Stimulated activated CD8-positive, alpha-beta memory T cell treated with anti-CD3 and anti-CD28 coated beads, Interleukin-4, amount 100 ng/mL, for 1 hour (primary cell): ENCODE measurements around the gene PAM16.

Source experiments
- DNase-seq, 2 donors: peaks; one replicate each; pipeline ENCODE4 v3.0.0-alpha.2; 2020; ENCODE audit warnings: low read depth in 2 of 2, low spot score in 1 of 2

Gene PAM16

DNA sequence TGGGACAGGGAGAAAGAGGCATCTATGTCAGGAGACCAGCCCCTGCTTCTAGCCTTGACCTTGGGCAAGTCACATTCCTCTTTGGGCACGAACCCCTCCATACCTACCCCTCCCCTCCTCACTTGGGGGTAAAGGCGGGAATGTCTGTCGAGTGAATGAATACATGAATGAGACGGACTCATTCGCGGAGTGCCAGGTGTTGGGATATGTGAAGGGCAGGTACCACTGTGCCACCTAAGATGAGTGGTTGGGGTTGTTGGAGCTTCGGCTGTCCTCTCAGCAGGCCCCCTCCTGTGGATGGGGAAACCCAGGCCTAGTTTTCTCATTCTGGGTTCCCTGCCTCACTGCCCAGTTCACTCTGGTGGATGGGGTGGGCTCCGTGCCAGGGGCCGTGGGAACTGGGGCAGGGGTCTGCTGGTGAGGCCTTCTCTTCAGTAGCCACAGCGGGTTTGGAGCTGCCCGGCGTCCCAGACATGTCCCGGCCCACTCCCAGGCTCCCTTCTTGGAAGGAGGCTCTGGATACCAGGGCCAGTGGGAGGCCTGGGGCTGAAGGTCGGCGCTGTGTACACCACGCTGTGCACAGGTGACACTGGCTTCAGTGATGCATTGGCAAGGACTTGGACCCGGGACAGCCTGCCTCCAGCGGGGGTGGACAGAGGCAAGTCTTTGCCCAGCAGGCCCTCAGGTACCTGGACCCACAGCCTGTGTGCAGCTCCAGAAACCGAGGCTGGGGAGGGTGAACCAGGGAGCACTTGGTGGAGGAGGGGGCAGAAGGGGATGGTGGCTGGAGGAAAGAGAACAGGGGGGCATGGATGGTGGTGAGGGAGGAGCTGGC lies 29.6 kb downstream of the PAM16 start:
- no peak for DNase-seq

DNA sequence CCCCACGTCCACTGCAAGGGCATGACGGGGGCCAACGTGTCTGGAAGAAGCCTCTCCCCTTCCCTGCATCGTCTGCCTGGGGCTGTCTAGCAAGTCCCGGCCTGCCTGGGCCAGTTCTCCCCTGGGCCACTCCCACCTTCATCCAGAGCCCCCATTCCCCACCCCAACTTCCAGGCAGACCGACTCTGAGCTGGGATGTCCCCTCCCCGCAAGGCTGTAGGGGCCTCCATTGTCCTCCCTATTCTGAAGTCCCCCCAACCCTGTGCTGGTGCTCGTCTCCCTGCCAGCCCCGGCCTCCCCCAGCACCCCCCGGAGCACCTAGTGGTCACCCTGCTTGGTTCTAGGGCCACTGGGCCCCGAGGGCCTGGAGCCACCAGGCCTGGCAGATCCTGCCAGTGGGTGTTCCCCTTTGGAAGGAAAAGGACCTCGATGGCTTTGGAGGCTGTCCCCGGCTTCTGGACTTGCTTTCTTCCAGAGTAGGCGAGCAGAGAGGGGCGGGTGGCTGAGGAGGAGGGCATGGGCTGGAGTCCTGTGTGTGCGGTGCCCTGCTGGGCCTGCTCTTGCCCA lies 30.5 kb downstream of the PAM16 start:
- DNase-seq, result no peak

DNA sequence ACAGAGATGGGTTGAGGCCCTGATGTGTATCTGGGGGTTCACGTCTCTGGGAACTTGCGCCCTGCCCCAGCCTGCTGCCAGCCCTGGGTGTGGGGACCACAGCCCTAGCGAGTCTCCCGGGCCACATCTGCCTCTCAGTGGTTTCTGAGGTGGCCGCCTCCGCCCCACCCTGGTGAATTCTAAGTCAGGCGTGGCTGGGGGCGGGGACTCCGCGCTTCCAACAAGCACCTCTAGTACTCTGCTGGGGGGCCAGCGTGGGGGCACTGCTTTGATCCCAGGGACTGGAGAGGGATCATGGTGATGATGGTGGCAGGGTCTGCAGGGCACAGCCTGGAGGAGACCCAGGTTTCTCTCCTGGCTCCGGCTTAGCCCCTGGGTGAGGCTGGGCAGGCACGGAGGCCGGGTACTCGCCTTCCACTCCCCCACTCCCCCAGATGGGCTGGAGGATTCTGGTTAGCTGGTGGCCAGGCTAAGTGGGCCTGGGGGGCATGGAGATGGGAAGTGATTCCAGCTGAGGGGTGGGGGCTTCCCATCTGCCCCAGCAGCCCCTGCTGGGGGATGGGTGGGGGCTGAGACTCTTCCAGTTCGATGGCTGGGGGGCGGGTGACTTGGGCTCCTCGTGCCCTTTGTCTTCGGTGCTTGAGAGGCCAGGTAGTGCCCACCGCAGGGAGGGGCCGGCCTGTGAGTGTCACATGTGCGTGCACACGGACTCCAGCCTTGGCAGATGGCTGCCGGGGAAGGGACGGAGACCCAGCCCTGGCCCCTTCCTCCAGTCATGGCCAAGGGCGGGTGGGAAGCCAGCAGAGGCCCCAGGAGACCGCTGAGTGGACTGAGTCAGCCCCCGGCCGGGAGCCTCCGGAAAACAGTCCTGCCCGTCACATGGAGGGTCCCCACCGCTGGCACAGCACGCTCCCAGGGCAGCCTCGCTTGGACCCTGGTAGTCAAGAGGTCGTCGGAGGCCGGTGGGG lies 31.4 kb downstream of the PAM16 start:
- no peak for DNase-seq

DNA sequence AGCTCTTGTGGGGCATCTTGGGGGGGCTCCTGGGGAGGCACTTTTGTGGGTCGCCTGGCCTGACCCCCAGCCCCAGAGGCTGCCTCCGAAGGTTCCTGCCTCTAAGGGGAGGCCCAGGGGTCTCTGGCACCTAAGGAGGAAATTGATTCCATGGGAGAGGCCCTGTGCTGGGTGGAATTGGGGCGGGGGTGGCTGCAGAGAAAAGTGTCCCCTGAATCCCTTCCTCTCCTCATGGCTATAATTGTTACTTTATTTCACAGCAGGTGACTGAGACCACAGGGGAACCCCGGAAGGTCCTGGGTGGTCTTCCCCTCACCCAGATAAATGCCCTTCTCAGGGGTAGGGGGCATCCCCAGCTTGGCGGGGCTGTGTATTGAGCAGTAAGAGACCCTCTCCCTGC lies 32.2 kb downstream of the PAM16 start:
- DNase-seq, result no peak

DNA sequence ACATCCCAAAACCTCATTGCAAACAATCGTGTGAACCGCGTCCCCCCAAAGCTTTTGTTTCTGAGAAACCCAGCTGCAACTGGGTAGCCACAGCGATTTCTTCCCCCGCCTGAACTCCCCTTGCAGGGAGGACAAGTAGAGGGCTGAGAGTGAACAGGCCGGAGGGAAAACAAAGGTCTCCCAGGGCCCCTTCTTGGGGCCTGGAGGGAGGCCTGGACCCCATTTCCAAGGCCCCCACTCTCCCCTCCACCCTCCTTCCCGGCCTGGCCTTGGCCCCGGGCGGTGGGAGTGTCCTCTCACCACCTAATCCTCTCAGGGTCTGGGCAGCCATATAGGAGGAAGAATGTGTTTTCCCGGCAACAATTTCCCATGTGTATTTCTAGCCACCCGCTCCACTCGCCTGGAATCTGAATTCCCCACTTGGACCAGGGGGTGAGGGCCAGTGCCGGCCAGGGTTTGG lies 32.6 kb downstream of the PAM16 start:
- no peak for DNase-seq

DNA sequence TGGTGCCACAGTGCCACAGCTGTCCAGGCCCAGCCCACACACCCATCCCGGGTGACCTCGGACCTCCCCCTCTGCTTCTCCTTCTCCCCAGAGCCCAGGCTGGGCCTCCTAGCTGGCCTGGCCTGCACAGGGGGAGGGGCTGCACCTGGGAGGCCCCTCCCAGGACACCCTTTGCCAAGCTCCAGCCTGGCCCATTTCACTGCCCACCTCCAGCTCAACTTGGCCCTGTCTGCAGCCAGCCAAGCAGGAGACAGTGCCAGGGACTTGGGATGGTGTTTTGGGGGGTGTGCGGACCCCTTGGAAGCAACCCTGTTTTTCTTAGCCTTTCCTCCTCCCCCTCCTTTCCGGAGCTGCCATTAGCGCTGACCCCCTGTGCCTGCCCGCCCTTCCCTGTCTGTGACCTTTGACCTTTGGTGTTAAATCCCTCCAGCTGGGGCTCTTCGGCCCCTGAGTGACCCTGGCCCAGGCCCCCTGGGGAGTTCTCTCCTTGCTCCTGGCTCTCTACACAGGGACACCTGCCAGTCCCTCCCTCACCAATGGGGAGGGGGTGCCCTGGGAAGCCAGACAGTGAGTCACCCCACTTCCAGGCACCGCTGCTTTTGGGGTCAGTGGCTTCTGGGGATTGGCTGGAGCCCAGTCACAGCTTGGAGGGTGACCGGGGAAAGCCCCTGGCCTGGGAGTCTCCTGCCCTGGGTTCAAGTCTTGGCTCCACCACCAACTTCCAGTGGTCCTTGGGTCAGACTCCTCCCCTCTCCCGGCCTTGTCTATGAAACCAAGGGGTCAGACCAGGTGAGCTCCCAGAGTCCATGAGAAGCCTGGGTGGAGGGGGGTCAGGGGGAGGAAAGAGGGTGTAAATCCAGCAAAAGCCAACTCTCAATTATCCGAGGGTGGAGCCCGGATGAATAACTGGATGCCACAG lies 33.3 kb downstream of the PAM16 start:
- no peak for DNase-seq

DNA sequence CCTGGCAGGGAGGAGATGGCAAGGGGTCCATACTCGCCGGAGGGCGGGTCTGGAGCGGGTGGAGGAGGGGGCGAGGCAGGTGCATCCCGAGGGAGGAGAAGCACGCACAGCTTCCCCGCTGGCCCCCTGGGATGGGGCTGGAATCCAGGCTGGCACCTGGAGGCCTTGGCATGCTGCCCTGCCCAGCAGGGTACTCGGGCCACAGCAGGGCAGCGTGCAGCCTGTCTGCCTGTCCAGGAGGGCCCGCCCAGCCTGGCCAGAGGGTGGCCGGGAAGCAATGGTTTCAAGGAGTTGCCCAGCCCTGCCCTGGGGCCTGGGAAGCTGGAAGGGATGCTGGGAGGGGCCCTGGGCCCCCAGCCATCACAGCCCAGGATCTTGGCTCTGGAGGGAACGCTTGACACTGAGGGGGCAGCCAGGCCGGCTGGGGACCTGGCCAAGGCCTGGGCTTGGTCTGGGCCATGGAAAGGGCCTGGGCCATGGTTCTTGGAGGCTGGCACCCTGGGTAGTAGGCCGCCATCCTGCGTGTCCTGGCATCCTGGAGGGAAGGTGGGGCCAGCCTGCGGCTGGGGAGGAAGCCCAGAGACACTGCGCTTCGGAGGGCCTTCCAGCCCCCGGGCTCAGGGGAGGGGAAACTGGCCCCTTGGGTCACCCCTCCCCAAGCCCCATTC lies 34.1 kb downstream of the PAM16 start:
- no peak for DNase-seq

DNA sequence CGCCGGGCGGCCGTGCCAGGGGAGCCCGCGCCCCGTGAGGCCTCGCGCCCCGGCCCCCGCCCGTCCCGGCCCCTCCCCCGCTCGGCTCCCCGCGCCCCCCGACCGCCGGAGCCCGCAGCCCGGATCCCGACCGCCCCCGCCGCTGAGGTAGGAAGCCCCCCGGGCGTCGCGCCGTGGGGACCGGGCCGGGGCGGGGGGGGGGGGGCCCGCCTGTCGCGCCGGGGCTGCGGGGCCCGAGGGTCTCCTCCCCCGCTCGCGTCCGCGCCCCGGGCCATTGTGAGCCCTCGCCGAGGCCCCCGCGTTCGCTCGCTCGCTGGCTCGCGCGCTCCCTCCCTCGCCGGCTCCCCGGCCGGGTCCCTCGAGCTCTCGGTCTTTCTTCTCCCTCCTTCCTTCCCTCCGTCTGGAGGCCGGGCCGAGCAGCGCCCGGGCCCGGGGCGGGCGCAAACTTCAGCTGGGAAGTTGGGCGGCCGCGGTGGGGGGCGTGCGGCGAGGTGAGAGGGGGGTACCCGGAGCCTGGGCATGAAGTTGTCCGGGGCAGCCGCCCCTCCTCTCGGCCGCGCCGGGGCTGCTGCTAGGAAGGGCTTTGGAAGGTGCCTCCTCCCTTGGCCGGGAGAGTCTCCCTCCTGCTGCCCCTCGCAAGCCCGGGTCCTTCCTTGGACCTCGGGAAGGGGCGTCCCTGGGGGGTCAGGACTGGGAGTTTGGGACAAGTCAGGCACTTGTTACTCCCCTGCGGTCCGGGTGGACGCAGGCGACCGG lies 34.8 kb downstream of the PAM16 start:
- DNase-seq, result no peak

DNA sequence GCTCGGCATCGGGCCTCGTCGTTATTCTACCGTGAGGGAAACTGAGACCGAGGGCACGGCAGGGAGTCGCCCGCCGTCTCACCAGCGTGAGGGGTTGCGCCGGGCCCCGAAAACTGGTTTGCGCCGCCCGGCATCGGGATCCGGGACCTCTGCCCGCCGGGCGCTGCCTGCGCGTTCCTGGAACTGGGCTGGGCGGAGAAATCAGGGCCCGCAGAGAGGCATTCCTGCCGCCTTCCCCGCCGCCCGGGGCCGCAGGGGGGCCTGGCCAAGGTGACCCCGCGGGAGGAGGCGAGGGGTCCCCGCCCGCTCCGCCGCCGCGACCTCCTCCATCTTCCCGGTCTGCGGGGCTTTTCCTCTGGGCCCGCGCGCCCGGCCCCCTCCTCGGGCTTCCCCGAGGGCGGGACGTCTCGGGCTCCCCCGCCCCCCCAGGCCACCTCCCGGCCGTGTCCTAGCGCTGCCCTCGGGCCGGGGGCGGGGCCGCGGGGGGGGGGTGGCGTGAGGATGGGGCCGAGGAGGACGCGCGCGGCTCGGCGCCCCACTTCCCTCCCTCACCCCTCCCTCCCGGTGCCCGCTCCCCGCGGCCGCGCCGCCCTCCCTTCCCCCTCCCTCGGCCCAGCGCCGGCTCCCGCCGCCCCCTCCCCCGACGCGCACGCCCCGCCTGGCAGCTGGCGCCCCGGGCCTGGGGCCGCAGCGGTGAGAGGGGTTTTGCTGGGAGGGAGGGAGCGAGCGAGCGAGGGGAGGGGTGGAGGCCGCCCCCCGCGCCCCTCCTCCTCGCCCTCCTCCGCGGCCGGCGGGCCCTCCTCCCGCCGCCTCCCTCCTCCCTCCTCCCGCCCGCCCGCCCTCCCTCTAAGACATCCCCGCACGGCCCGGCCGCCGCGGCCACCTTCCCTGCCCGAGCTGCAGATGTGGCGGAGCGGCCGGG lies 35.7 kb downstream of the PAM16 start, which contains the start of gene GLIS2:
Gene GLIS2, plus strand, starts transcription at position 882 of the 922 bp plus-strand sequence. CDS start 16,214 bp downstream, outside the sequence.
- DNase-seq, result no peak

DNA sequence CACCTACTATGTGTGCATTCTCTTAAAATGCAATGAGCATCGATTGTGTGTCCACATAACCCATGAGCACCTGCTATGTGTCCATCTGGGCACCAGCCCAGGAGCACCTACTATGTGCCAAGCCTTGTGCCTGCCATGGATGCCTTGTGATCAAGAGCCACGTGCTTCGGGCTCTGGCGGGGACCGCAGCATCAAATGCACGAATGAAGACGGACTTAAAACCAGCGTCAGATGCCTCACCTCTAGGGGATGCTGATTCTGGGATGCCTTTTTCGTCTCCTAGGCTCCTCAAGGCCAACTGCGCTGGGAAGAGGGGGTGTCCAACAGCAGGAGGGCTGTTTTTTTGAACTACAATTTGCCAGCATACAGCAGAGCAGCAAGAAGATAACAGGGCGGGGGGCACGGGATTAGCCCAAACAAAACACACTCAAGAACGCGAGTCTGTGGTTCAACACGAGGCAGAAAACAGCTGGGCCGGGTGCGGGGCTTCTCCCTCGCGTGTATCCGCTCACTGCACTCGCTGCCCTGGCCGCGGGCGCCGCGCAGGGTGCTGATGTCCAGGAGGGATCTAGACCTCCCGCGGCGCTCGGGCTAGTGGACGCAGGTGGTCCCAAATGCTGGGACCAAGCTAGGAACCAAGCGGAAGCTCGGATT lies 36.5 kb downstream of the PAM16 start:
- no peak for DNase-seq

DNA sequence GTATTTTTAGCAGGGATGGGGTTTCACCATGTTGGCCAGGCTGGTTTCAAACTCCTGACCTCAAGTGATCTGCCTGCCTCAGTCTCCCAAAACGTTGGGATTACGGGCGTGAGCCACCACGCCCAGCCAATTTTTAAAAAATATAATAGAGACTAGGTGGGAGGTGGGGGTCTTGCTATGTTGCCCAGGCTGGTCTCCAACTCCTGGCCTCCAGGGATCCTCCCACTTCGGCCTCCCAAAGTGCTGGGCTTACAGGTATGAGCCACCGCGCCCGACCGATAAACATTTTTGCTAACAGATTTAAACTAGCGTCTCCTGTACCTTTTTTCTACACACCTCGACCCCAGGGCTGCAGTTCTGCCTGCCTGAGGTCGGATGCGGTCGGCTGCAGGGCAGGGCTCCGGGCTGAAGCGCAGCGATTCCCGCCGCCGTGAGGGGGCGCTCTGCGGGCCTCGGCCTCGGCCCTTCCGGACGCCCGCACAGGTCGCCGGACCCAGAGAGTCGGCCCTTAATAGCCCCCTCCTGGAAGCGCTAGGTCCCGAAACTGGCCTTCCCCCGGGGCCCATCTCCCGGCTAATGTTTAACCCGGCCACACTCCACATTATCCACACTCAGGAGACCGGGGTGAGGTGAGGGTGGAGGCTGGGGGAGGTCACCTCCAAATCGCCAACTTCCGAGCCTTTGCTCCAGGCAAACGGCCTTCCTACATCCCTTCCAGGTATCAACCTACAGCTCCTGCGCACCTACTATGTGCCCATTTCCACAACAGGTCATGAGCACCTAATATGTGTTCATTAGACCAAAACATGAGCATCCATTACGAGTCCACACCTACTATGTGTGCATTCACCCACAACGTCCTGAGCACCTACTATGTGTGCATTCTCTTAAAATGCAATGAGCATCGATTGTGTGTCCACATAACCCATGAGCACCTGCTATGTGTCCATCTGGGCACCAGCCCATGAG lies 37.3 kb downstream of the PAM16 start:
- DNase-seq, result no peak

DNA sequence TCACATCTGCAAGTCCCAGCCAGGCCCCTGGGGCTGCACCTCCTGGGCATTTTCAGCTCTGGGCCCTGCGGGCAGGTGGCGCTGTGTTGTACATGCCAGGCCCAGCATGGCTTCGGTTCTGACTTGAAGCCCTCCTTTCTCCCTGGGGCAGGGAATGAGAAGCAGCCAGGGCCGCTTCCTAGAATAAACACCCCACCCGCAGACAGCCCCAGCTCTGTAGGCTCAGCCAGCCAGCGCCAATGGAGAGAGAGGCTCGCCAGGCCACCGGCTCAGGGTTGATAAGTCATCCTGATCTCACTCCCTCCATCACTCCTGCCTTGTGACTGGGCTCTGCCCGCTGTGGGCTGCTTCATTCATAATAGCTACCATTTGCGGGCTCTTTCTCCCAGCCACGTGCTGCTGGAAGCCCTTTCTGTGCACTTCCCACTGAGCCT lies 41.3 kb downstream of the PAM16 start:
- peak in 1 of 2 donors; percentile 32 for DNase-seq

DNA sequence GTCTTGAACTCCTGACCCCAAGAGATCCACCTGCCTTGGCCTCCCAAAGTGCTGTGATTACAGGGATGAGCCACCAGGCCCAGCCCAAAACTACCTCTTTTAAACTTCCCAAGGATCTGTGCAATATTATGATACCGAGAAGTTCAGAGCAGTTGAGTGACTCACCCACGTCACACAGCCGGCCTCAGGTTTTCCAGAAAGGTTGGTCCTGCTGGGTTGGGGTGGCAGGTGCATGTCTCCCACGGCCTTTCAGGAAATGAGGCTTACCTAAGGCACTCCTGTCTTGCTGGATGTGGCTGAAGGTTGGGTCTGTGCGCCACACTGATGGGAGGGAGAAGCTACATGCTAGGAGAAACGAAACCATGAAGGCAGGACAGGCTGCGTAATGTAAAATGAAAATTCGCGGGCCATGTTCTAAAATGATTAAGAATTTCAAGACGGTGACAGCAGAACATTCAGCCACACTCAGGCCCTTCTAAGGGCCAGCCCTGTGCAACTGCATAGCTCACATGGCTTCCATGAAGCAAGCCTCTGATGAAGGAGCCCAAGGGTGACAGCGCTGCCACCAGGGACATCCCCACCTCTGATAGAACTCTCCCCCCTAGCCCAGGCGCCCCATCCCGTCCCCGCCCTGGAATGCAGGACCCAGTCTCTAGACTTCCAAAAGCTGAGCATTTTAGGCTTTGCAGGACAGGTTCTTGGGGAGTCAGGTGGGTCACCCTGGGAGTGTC lies 41.9 kb downstream of the PAM16 start:
- DNase-seq, result no peak

DNA sequence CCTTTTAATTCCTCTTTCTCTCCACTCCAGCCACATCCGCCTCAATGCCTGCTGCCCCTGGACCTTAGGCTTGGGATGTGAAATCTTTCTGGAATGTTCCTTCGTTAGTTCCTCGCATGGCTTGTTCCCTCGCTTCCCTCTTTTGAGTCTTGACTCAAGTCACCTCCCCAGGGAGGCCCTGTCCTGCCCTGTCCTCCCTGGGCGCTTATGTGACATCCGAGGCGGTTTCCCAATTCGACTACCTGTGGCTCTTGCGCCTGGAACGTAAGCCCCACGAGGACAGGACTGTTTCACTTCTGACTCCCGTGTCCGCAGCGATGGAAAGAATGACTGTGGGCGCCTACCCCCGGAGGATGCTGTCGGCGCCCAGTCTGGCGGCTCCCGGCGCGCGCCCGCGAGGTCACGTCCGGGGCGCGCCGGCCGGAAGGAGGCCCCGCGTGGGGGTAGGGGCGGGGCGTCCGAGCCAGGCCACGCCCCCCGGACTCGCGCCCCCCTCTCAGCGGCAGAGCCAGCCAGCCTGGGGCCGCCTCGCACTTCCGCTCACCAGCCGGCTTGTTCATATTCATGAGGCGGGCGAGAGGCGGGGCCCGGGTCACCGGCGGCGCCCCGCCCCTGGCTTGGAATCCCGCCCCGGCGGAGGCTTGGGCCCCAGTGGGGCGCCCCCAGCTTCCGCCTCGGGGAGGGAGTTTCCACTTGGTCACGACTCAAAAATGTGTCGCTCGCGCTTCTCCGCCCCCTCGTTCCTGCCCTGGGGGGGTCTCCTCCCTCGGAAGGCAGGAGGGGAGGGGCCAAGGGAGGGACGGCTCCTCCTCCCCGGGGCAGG lies 43.7 kb downstream of the PAM16 start:
- DNase-seq, result peak; percentile 89 to 91
